GM21515 (cell line): ENCODE measurements around the gene RPS6KA6.

ENCODE experiments used
- ATAC-seq: cut with Tn5 transposase; IDR thresholded peaks from one replicate; pipeline ENCODE4 v1.9.1; 2021; ENCODE audit not compliant: unreplicated experiment

Gene RPS6KA6

GRCh38 chrX:84187533-84188319 lies at the start of gene RPS6KA6:
Gene RPS6KA6, minus strand, starts transcription at chrX:84188199. Its CDS starts 300 bp downstream, at chrX:84187899.
- no peak for ATAC-seq

- ATAC-seq: no peak
Observed at GRCh38 chrX:84224741-84225140, 36.7 kb upstream of the RPS6KA6 start.

- ATAC-seq: no peak
Observed at GRCh38 chrX:84223261-84223660, 35.3 kb upstream of the RPS6KA6 start.

GRCh38 chrX:84221181-84221580 lies 33.2 kb upstream of the RPS6KA6 start:
- ATAC-seq: no peak

- ATAC-seq: no peak
Observed at GRCh38 chrX:84219551-84219950, 31.6 kb upstream of the RPS6KA6 start.

- ATAC-seq: no peak
Observed at GRCh38 chrX:84218726-84219125, 30.7 kb upstream of the RPS6KA6 start.

GRCh38 chrX:84216881-84217280 lies 28.9 kb upstream of the RPS6KA6 start:
- ATAC-seq: no peak

- no peak for ATAC-seq
Observed at GRCh38 chrX:84216406-84216805, 28.4 kb upstream of the RPS6KA6 start.

- ATAC-seq: no peak
Observed at GRCh38 chrX:84205276-84205675, 17.3 kb upstream of the RPS6KA6 start.

- ATAC-seq: no peak
Observed at GRCh38 chrX:84199688-84200087, 11.7 kb upstream of the RPS6KA6 start.

- no peak for ATAC-seq
Observed at GRCh38 chrX:84197550-84197949, 9.6 kb upstream of the RPS6KA6 start.

- no peak for ATAC-seq
Observed at GRCh38 chrX:84192006-84192405, 4.0 kb upstream of the RPS6KA6 start.

GRCh38 chrX:84189125-84189524 lies 1.1 kb upstream of the RPS6KA6 start:
- ATAC-seq: no peak

- ATAC-seq: no peak
Observed at GRCh38 chrX:84188320-84188834, 378 bp upstream of the RPS6KA6 start.

- no peak for ATAC-seq
Observed at GRCh38 chrX:84186603-84187532, 1.1 kb downstream of the RPS6KA6 start.

GRCh38 chrX:84182516-84182915 lies 5.5 kb downstream of the RPS6KA6 start:
- no peak for ATAC-seq

- ATAC-seq: no peak
Observed at GRCh38 chrX:84175958-84176357, 12.0 kb downstream of the RPS6KA6 start.

- no peak for ATAC-seq
Observed at GRCh38 chrX:84175274-84175673, 12.7 kb downstream of the RPS6KA6 start.

GRCh38 chrX:84174348-84174747 lies 13.7 kb downstream of the RPS6KA6 start:
- ATAC-seq: no peak

- ATAC-seq: no peak
Observed at GRCh38 chrX:84170931-84171330, 17.1 kb downstream of the RPS6KA6 start.

GRCh38 chrX:84168574-84168973 lies 19.4 kb downstream of the RPS6KA6 start:
- no peak for ATAC-seq

GRCh38 chrX:84168095-84168494 lies 19.9 kb downstream of the RPS6KA6 start:
- no peak for ATAC-seq
